C1 segment of cervical spinal cord (tissue), 14 donors: ENCODE data around the gene CLIC4.
A peak's percentile ranks its signal among the peaks of the same experiment; 100 is the strongest.
"Not testable (repeated sequence)": the region's sequence is repeated elsewhere in the genome, so short reads cannot be mapped to it uniquely, and the experiment has no call there.

Experiments used
- DNase-seq, 14 donors: peaks; one replicate each; lab custom pipeline; 2025; lab: John Stamatoyannopoulos, UW

CLIC4 gene

DNA sequence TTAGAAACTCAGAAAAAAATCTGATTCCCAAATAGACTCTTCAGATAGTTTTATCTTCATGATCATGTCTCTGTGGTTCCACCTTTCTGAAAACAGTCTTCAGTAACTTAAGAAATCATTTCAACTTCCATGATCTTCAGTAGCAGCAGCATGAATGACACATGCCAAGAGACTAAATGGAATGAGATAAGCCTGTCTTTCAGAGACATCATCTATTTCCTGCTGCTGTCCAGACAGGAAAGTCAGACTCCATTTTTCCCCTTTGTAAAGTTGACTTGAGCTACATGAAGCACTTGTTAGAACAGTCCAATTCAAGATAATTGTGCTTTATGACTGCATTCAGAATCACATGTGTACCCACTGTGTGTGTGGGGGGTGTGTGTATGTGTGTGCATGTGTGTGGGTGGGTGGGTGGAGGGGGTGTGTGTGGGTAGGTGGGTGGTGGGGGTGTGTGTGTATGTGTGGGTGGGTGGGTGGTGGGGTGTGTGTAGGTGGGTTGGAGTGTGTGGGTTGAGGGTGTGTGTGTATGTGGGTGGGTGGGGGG lies 58.8 kb downstream of the CLIC4 start:
- no peak for DNase-seq

DNA sequence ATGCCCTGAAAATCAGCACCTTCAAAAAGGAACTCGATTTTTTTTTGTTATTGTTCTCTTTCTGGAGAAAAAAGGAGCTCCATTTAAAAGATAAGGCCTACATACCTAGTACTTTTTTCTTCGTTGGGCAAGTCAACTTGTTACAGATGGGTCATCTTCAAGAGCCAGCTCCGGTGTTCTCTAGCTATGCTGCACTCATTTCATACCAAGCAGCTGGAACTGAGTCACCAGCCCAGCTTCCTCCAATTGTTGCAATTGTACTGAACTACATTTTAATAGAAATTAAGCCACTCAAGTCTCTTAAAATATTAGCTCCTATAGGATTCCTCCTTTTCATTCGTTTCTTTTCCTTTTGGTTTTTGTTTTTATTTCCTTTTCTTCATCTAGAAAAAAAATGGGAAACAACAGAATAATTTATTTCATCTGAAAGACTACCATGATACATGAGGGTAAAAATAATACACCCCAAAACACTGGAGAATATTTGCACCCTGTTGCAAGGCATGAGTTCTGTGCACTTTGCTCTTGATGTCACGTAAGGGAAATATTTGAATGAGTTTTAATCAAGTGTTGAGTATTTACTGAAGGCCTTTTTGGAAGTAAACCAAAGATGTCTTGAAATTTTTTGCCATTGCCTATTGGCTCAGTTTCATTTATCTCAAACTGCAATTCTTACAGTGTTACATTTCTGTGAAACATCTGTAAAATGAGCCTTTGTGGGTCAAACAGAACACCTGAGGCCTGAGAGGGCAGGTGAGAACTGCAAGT lies 60.5 kb downstream of the CLIC4 start:
- DNase-seq, result no peak

DNA sequence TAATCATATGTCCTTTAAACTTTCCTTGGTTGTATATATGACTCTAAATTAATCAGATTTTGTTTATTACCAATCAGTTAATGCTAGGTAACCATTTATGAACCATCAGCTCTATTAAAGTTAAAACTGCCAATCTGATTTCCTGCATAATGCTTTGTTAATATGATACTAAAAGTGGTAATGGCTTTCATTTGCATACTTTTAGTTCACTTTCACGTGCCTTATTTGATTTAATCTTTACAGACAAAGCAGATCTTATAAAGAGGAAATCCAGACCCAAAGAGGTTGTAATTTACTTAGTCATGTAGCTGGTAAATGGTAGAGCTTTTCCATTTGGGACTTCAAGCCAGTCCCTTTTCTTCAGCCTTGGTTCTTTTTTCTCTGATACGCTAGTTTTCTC lies 61.3 kb downstream of the CLIC4 start:
- no peak for DNase-seq

DNA sequence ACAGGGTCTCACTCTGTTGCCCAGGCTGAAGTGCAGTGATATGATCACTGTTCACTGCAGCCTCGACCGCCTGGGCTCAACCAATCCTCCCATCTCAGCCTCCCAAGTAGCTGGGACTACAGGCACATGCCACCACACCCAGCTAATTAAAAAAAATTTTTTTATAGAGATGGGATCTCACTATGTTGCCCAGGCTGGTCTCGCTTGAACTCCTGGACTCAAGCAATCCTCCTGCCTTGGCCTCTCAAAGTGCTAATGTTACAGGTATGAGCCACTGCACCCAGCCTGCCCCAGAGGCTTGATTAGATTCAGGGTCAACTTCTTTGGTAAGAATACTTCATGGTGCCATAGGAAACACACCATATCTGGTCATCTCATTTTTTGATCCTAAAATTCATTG lies 66.2 kb downstream of the CLIC4 start:
- DNase-seq, result not testable (repeated sequence)

DNA sequence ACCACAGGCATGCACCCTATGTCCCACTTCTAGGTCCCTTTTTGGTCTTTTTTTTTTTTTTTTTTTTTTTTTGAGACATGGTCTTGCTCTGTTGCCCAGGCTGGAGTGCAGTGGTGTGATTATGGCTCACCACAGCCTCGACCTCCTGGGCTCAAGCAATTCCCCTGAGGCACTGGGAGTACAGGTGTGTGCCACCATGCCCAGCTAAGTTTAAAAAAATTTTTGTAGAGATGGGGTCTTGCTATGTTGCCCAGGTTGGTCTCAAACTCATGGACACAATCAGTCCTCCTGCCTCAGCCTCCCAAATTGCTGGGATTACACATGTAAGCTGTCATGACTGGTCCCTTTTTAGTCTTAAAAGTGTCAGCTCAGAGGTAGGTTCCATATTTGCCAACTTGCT lies 75.0 kb downstream of the CLIC4 start:
- not testable (repeated sequence) for DNase-seq

DNA sequence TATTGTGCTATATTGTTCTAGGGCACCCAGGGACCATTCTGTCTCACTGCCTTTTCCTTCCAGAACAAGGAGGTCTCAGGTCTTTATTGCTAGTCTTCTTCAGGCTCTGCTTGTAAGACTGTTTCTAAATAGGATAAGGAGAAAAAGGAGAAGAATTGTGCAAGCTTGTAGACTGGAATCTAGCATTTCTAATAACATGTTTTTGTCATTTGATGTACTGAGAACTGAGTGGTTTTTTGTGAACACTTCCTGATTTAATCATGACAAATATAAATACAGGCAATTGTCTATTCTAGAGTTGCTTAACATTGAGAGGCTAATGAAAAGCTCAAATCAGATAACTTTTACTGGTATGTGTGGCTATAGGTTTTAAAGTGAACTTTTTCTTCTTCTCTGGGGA lies 77.6 kb downstream of the CLIC4 start:
- DNase-seq, result no peak

DNA sequence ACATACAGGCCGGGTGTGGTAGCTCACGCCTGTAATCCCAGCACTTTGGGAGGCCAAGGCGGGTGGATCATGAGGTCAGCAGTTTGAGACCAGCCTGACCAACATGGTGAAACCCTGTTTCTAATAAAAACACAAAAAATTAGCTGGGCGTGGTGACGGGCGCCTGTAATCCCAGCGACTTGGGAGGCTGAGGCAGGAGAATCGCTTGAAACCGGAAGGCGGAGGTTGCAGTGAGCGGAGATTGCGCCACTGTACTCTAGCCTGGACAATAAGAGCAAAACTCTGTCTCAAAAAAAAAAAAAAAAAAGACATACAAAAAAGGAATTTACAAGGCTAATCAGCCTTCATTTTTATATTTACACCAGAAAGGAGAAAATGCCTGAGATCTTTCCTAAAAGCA lies 78.2 kb downstream of the CLIC4 start:
- DNase-seq, result not testable (repeated sequence)

DNA sequence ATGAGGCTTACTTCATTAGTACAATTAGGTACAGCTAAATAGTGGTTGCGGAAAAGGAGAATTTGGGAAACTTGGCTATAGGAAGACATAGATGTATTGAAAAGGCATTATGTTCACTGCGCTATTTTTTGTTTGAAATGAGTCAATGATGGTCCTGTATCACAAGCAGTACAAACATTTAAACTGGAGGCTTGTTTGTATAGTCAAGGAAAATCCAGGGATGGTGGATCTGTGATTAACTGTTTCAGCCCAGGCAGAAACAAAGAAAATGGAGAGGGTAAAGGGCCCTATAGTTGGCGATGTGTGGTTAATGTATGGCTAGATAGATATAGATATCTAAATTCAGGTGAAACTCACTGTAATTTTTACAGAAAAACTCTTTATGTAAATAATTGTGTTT lies 79.9 kb downstream of the CLIC4 start:
- no peak for DNase-seq

DNA sequence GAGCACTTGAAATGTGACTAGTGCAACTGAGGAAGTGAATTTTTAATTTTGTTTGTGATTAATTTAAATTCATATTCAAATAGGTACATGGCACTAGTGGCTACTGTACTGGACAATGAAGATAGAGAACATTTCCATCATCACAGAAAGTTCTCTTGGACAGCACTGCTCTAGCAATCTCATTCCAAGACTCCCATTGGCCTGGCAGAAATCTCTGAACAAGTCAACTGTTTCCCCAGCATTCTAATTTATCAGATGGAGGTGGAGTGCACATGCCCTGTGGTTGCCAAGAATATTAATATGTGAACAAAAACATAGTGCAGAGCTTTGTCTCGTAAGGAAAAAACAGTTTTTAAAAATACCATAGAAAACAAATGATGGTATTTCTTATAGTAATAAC lies 81.3 kb downstream of the CLIC4 start:
- no peak for DNase-seq

DNA sequence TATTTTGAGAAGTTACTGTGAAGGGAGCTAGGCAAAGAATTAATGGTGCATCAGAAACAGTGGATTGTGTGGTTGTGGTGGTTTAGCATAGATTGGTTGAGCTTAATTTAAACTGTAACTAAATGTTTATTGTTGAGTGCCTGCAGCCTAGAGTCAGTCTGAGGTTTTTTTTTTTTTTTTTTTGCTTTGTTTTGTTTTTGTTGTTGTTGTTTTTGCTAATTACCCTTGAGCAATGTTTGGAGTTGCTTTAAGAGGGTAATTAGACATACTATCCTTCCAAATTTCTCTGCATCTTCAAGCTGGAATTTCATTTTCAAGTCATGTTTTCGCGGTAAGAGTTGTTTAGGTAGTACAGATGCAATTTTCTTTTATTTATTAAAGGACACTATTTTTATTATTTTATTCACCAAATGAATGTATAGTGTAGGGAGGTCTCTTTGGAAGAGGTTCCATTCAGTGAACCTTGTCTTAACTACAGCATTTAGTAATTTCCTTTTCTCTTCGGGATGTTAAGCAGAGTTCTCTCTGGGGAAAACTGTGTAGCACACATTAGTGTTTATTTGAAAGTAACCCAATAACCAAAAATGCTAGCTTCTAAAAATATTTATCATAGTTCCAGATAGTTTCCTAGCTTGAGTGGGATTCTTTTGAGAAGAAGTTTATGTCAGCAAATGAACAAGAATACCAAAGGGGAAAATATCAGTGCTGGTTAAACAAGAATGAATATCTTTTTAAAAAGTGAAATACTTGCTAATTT lies 82.3 kb downstream of the CLIC4 start:
- no peak for DNase-seq

DNA sequence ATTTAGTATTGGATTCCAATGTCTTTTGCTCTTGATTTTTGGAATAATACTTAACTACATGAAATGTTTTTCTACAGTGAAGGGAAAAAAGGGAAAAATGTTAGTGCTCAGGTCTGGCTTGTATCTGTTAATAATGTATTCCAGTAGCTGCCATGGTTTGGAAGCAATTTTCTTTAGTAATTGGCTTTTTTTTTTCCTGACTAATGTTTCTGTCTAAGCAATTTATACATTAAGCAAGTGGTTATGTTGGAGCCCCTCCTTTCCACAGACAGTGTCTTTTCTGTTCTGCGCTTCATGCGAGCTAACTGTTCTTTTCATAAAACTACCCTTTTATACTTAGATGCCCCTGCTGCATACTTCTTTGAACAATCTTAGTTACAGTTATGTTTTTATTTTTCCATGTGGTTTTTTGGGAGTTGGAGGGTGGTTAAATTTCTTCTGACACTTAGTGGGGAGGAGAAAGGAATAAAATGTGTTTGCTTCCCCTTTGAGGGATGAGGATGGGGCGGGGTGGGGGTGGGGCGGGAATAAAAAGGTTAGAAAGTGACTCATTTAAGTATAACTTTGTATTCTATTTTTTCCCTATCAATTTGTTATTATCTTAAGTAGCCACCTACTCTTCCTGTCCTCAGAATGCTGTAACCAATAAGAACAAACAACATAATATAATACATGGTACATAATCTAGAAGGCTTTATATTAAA lies 83.1 kb downstream of the CLIC4 start:
- DNase-seq, result no peak

DNA sequence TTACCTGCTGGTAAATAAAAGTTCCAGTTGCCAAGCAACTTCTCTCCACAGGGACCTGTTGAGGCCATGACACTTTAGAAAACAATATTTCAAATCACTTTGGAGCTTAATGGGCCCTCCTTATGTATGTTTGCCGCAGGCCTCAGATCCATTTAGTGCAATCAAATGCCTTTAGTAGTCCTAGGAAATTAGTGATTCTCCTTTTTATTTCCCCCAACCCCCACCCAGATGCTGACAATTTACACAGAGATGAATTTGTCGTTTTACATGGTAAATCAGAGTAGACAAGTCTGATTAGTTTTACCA lies 83.6 kb downstream of the CLIC4 start:
- DNase-seq, result no peak

DNA sequence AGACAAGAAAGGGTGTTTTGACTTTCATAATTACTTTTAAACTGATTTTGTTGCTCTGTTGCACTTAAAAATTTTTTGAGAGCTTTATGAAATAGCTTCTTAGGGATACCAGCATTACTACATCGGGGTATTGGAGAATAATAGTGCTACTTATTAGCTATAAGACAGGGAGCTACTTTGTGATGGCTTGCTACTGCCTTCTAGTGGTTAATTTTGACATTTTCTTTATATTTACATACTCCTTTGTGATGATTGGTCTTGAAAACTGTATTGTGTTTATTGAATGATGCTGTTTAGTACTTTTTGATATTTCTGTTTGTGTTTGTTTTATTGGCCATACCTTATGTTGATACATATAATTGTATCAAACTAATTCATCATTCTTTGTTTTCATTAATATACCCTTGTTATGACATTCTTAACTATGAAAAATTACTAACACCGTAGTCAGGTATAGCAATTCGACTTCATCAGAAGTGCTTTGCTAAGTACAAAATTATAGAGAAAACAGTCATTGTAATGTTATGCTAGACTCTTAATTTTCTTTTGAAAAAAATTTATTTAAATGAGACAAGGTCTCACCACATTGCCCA lies 85.5 kb downstream of the CLIC4 start:
- peak in 1 of 14 donors; percentile 3 for DNase-seq

DNA sequence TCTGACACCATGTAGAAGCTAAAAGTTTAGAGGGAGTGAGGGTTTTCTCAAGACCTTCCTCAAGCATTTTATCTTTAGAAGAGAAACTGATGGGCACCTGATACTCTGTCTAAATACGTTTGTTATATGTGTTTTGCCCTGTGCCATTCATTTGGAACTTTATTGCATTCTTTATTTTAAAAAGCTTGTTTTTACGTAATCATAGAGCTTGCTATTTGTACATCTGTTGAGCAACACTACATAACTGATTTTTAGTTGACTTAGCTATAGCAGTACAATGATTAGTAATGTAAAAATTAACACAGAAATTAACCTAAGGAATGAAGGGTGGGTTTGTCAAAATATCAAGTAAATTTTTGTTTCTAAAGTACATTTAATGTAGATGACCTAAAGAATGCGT lies 96.3 kb downstream of the CLIC4 start:
- no peak for DNase-seq

DNA sequence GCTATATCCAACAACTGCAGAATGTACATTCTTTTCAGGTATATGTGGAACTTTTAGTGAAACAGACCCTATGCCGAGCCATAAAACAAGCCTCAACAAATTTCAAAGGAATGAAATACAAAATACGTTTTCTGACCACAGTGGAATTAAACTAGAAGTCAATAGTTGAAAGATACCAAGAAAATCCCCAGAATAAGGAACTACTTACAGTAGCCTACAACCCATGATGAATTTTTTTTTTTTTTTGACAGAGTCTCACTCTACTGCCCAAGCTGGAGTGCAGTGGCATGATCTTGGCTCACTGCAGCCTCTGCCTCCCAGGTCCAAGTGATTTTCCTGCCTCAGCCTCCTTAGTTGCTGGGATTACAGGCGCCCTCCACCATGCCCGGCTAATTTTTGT lies 101.4 kb downstream of the CLIC4 start:
- no peak for DNase-seq

DNA sequence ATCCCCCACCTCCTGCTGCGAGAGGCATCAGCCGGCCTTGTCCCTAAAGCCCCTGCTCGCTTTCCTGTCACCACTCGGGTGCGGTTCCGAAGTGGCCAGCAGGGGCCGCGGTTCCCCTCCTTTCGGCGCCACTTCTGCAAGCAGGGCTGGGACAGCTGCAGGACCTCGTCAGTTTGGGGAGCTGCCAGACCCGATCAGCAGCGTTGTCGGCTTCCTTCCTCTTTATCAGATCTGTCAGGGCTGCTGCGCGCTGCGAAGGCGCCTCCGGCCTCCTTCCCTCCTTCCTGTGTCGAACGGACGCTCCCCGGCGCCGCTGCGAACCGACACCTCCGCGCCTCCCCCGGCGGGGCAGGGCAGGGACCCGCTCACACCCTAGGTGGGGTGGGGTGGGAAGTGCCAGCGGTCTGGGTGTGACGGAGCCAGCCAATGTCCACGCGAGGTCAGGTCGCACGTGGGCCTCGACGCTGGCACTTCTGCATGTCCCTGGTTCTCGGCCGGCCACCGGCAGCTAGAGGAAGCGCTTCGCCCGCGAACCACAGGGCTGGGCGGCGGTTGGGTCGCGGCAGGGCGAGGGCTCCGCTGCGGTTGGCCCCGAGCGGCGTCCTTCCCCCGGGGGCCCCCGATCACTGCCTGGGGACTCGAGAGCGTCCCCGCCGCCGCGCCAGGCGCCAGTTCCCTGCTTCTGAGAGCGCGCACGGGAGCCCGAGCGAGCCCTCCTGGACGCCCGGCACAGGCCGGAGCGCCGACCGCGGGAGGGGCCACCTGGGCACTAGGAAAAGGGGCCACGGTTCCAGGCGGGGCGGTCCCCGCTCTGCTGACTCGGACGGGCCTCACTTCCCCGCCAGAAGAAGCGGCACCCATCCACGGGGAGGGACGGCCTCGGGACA lies 103.0 kb downstream of the CLIC4 start:
- peak in 13 of 14 donors; percentile 9 to 88 (median 80) for DNase-seq

DNA sequence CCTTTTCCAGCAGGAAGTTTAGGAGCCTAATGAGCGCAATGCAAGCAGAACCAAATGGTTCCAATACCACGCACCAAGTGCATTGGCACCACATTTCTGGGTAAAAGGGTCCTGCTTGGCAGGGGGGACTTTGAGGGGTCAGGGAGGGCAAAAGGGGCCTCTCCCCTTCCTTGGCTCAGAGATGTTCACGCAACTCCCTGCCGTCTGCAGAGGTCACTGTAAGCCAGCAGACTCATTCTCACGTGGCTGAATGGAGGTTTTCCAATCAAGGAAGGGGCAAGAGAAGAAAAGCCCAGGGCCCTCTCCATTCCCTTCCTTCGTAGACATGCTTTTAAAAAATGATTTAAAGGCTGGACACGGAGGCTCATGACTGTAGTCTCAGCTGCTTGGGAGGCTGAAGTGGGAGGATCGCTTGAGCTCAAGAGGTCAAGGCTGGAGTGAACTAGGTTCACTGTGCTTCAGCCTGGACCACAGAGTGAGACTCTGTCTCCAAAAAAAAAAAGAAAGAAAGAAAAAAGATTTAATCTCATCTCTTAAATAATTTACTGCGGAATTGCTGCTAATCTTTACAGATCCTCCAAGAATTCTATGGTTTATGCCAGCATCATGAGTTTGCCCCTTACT lies 104.5 kb downstream of the CLIC4 start:
- DNase-seq, result peak in 2 of 14 donors; percentile 11 to 16

DNA sequence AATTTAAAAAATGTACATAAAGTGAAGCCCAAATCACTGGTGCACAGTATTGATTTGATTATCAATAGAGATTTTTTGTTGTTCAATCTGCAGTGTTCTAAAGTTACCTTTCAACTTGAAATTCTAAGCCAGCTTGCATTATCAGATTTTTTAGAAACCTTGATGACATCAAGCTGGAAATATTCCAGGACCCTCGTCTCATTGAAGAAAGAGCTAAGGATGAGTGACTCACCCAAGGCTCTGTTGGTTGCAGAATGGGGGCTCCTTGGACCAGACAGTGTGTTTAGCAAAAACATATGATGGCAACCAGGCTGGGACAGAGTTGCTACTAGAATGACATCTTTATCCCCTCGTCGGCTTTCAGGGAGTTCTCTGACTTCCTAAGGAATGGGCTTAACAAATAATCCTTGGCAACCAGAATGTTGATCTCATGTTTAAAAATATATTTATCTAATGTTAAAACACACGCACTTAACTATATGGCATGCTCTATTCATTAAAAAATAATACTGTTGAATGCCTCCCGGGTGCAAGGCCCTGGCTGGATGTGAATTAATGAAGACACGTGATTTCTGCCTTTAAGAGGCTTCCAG lies 105.2 kb downstream of the CLIC4 start:
- DNase-seq, result no peak

DNA sequence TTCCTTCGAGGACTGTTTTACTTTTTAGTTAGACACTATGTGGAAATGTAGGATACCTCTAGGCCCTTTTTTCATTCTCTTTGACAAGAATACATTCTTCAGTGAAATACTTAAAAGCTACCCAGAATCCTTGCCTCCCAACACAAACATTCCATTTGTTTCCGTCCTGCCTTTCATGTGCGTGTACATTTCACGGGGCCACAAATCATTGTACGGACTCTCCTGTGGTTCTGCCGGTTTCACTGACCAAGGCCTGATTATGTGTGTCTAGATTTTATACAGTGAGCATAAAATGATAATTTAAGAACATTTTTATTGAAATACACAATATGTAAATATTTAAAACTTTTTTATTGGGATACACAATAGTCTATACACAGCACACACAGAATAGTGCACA lies 108.4 kb downstream of the CLIC4 start:
- no peak for DNase-seq

DNA sequence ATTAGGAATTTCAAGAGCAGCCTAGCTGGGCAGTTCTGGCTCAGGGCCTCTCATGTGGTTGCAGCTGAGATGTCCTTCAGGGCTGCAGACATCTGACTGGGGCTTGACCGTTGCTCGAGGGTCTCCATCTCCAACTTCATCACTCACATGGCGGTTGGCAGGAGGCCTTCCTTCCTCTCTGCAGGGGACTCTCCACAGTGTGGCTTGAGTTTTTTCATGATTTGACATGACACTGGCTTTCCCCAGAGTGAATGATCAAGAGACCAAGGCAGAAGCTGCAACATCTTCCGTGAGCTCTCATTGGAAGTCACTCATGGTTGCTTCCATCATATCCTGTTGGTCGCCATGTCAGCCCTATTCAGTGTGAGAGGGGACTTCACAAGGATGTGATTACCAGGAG lies 110.2 kb downstream of the CLIC4 start:
- DNase-seq, result no peak
